IMR-90 (cell line): Measurements from ENCODE around the gene LBH. TPM values are rescaled to one million over a fixed set of nuclear protein-coding genes. Genes with fewer than 3 reads are reported as not detected.

Experiments used
- microRNA-seq, 2 experiments: library from miRNA; stranded (forward) in 1 of 2; unstranded in 1 of 2; fragments of 10-50 nt in 1 of 2; fragments of <30 nt in 1 of 2; gene quantifications in 1 of 2; microRNA quantifications in 1 of 2; one replicate each; pipeline versions ENCODE3 to v1.1.0; 2013 to 2020; ENCODE audit not compliant: insufficient read depth in 1 of 2, insufficient read length in 1 of 2, unreplicated experiment in 1 of 2
- polyA plus RNA-seq, 3 experiments: library from polyadenylated mRNA; depleted of rRNA; stranded (reverse); fragments of >200 nt; gene quantifications; 2 replicates each; pipeline ENCODE4 v1.2.3, GENCODE V29; 2012; ENCODE audit warnings: low replicate concordance in 1 of 3
- small RNA-seq, 5 experiments: library from RNA; depleted of rRNA; stranded (forward); fragments of <200 nt; gene quantifications; one replicate each; pipeline ENCODE3, GENCODE V24; 2012
- total RNA-seq: library from RNA; depleted of rRNA; stranded (reverse); fragments of >200 nt; gene quantifications from 2 replicates; pipeline ENCODE4 v1.2.3, GENCODE V29; 2012; rRNA removed

LBH gene
- total and polyA plus RNA-seq, 2 of the 4 experiments (the other 2 are of a cell fraction) = 158 to 202 TPM

Small RNAs within 50 kb of the gene (microRNA-seq; reads per million reads assigned to microRNA genes)
- gene SNORA10B (ENCODE audit: insufficient read depth, insufficient read length) = not detected

Small RNAs within 50 kb of the gene (small RNA-seq; reads per million reads assigned to genes)
- 0 to 0.49 (median 0) reads per million in 5 experiments for gene SNORA10B

Other genes starting within 250 kb of the LBH start
- gene YPEL5, start 84.5 kb upstream of the LBH start, total RNA-seq = 40.7 and 54.7 TPM in 2 replicates
- 49.6 and 62.6 TPM in 2 replicates for gene YPEL5, start 84.5 kb upstream of the LBH start, polyA plus RNA-seq (2012; rRNA removed)
- 11.5 and 18.3 TPM in 2 replicates for gene LCLAT1, start 215.7 kb downstream of the LBH start, total RNA-seq
- 6.9 and 7.5 TPM in 2 replicates for gene LCLAT1, start 215.7 kb downstream of the LBH start, polyA plus RNA-seq (2012; rRNA removed)